ENCODE results near the gene ITGBL1. TPM values are rescaled to one million over a fixed set of nuclear protein-coding genes. Genes with fewer than 3 reads are reported as not detected.
A peak's percentile ranks its signal among the peaks of the same experiment; 100 is the strongest.

ITGBL1 gene
- total and polyA plus RNA-seq, 2 of the 4 experiments (the other 2 are of a cell fraction) = 22.2 to 24.2 TPM

GRCh38 chr13:101449790-101450748, 2.4 kb upstream of the ITGBL1 start:
- Histone ChIP-seq H3K14ac (replicated peaks; ENCODE audit: low read depth, low read length) (peak overlapping the region; percentile 61; the same call in 1 of the 2 replicates), H3K4me1 (ENCODE audit: control insufficient read depth, insufficient read depth, low read length) (peaks cover 26% of the 10 kb centered on the region), H4K20me1 (ENCODE audit: insufficient read depth, low read length) (no peaks in the 10 kb centered on the region), H2AK5ac (ENCODE audit: low read depth, low read length) (peak overlapping the region; percentile 93; the same call in 1 of the 2 replicates), H3K4me3 (ENCODE audit: insufficient read depth, low read depth, low read length) (no peak overlapping the region), H3K56ac (ENCODE audit: extremely low read depth, insufficient read depth, low read length) (peak overlapping the region; percentile 91), H2AFZ (replicated peaks; ENCODE audit: low read length, poor library complexity) (peak overlapping the region; percentile 63), H3K9ac (ENCODE audit: low read depth, low read length) (peak overlapping the region; percentile 51; the same call in 1 of the 2 replicates), H4K5ac (ENCODE audit: low read depth, low read length) (peak overlapping the region; percentile 97), H2BK120ac (ENCODE audit: low read depth, low read length) (peak overlapping the region; percentile 98), H3K27ac (ENCODE audit: insufficient read depth, low read length) (peak overlapping the region; percentile 100), H3K27me3 (ENCODE audit: control insufficient read depth, insufficient read depth, low read length) (no peaks in the 10 kb centered on the region), H3K79me1 (ENCODE audit: low read depth in 1 of 2, low read length in 2 of 2) (no peaks in the 10 kb centered on the region), H3K4ac (ENCODE audit: low read depth, low read length) (peak overlapping the region; percentile 97), H3K18ac (ENCODE audit: low read depth, low read length) (peak overlapping the region; percentile 99), H3K9me3 (ENCODE audit: control insufficient read depth, insufficient read depth, low read length) (no peaks in the 10 kb centered on the region), H3K36me3 (ENCODE audit: control insufficient read depth, insufficient read depth, low read length) (no peaks in the 10 kb centered on the region), H2AK9ac (replicated peaks; ENCODE audit: low read depth, low read length, poor library complexity) (no peak overlapping the region), H4K8ac (ENCODE audit: low read depth in 2 of 2, low read length in 2 of 2) (peak overlapping the region; percentile 82 to 91), H4K91ac (ENCODE audit: insufficient read depth, low read depth, low read length) (peak overlapping the region; percentile 96), H3K4me2 (ENCODE audit: low read depth, low read length) (peak overlapping the region; percentile 89), H2BK20ac (ENCODE audit: low read depth, low read length) (peak overlapping the region; percentile 98), H3K23ac (ENCODE audit: low read depth, low read length) (peak overlapping the region; percentile 73; the same call in 1 of the 2 replicates), H2BK5ac (ENCODE audit: low read depth, low read length, poor library complexity, severe bottlenecking) (peak overlapping the region; percentile 95), H2BK15ac (ENCODE audit: low read depth, low read length) (peak overlapping the region; percentile 90; the same call in 2 of the 3 replicates), H3K9me1 (ENCODE audit: insufficient read depth, low read length) (peaks cover 11% of the 10 kb centered on the region)
- peak; percentile 93 for DNase-seq
- peak; percentile 63 for ATAC-seq (ENCODE audit: low read depth)
- BruUV-seq (replicated peaks) = no TSS peak
- ChIA-PET CTCF (interaction anchor here (1.4 kb wide), 1 partner anchor 305 kb away, joined by 5 read pairs; no protein-coding TSS in a partner anchor), POLR2A (ENCODE audit: unreplicated experiment) (interaction anchor here (0.5 kb wide), 1 partner anchor 28 kb away, joined by 6 read pairs; no protein-coding TSS in a partner anchor)
- dilution Hi-C loops (cut with HindIII; ENCODE audit: low sequenced_read_pairs, unreplicated experiment) (no loop called here), in situ Hi-C loops (cut with MboI; ENCODE audit: low sequenced_read_pairs) (no loop called here), intact Hi-C loops (cut with micrococcal nuclease) (loop anchor here (5.0 to 10.0 kb wide), 2 partner anchors 33 to 835 kb away; partner anchors contain the start of gene NALCN)
- no CpG with 5 or more reads among the region's 5 CpGs for WGBS, 2 experiments (ENCODE audit: extremely low coverage in 2 of 2, insufficient read length in 1 of 2)
- peak; percentile 35; the same call in 1 of the 2 replicates for TF ChIP-seq BHLHE40 (IDR thresholded peaks at IDR 0.05; ENCODE audit: low read depth, low read length)
- no peak for TF ChIP-seq RCOR1 (IDR thresholded peaks at IDR 0.05; ENCODE audit: insufficient replicate concordance, low read length)
- no peak for TF ChIP-seq MAFK (IDR thresholded peaks at IDR 0.05; ENCODE audit: low read depth, low read length)
- 0 out of 2 replicates have a peak, but pooled peaks have one; percentile 1 for TF ChIP-seq NFE2L2 (IDR thresholded peaks at IDR 0.05; ENCODE audit: low read depth, low read length)
- no peak for TF ChIP-seq POLR2A (IDR thresholded peaks at IDR 0.05; ENCODE audit: low read depth, low read length)
- no peak for TF ChIP-seq SMC3 (IDR thresholded peaks at IDR 0.05; ENCODE audit: low read depth, low read length)
- TF ChIP-seq MXI1 (IDR thresholded peaks at IDR 0.05; ENCODE audit: borderline replicate concordance, low read depth, low read length) = peak; percentile 87
- no peak for TF ChIP-seq RAD21 (IDR thresholded peaks at IDR 0.05; ENCODE audit: low read length)
- TF ChIP-seq USF2 (IDR thresholded peaks at IDR 0.05; ENCODE audit: low read depth, low read length) = peak; percentile 66
- no peak for TF ChIP-seq MAZ (IDR thresholded peaks at IDR 0.05; ENCODE audit: borderline replicate concordance, low read depth, low read length)
- peak; percentile 89 for TF ChIP-seq FOS (IDR thresholded peaks at IDR 0.05; ENCODE audit: low read depth, low read length)
- TF ChIP-seq CEBPB (IDR thresholded peaks at IDR 0.05; ENCODE audit: low read depth, low read length) = peak; percentile 84
- TF ChIP-seq ELK1 (IDR thresholded peaks at IDR 0.05; ENCODE audit: borderline replicate concordance, low read depth, low read length) = no peak

All from IMR-90 (cell line).